Measurements from ENCODE around the gene NAA15. TPM values are rescaled to one million over a fixed set of nuclear protein-coding genes. Genes with fewer than 3 reads are reported as not detected.

NAA15 gene
- polyA plus RNA-seq, 3 donors, result 5.2 to 20.2 (median 8.8) TPM

DNA sequence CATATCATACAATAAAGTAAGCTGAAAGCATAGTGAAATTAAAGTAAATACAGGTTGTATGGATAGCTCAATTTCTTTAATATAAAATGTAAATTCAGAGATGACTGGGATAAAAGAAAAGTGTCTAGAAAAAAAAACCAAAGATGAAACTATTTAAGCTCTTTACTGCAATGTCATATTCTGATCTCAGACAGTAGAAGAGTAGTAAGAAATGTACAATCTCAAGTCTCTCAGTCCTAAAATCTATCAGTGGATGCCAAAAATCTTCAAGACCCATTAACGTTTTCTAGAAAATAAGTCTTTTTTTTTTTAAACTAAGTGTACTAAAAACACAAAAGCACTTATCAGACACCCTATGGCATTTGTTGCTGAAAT lies 35.1 kb upstream of the NAA15 start:
- H2AFZ ChIP-seq (ENCODE audit: insufficient read depth, low read depth, low read length, poor library complexity, severe bottlenecking), result peak overlapping the region; percentile 76
- Mint-ChIP-seq H3K9me3 (peaks cover 0 to 4% (median 0%) of the 10 kb centered on the region in 7 donors), H3K27ac (peak overlapping the region in 4 of 7 donors; percentile 52 to 85 (median 67)), H3K27me3 (ENCODE audit: low read depth in 3 of 3) (no peaks in the 10 kb centered on the region), H3K36me3 (no peaks in the 10 kb centered on the region), H3K4me3 (peak overlapping the region; percentile 81 to 93), H3K4me1 (peaks cover 20% of the 10 kb centered on the region)
- no peak for DNase-seq
- no peaks in the 10 kb centered on the region for H3K36me3 ChIP-seq (replicated peaks in 1 of 2; ENCODE audit: control insufficient read depth in 1 of 2, insufficient read depth in 2 of 2, low read length in 2 of 2)
- TF ChIP-seq, protein P1, sequence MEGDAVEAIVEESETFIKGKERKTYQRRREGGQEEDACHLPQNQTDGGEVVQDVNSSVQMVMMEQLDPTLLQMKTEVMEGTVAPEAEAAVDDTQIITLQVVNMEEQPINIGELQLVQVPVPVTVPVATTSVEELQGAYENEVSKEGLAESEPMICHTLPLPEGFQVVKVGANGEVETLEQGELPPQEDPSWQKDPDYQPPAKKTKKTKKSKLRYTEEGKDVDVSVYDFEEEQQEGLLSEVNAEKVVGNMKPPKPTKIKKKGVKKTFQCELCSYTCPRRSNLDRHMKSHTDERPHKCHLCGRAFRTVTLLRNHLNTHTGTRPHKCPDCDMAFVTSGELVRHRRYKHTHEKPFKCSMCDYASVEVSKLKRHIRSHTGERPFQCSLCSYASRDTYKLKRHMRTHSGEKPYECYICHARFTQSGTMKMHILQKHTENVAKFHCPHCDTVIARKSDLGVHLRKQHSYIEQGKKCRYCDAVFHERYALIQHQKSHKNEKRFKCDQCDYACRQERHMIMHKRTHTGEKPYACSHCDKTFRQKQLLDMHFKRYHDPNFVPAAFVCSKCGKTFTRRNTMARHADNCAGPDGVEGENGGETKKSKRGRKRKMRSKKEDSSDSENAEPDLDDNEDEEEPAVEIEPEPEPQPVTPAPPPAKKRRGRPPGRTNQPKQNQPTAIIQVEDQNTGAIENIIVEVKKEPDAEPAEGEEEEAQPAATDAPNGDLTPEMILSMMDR (IDR thresholded peaks at IDR 0.05), result no peak
- no peak overlapping the region for H3K9ac ChIP-seq (ENCODE audit: insufficient read depth, low read length, poor library complexity, severe bottlenecking)
- H3K4me2 ChIP-seq (replicated peaks; ENCODE audit: extremely low read depth, low read length, poor library complexity, severe bottlenecking), result peak overlapping the region; percentile 62
- intact Hi-C loops (cut with micrococcal nuclease), result no loop called here
- H3K4me1 ChIP-seq (ENCODE audit: control insufficient read depth in 1 of 2, insufficient read depth in 2 of 2, low read length in 2 of 2), result peaks cover 8 to 14% of the 10 kb centered on the region in 2 donors
- no peaks in the 10 kb centered on the region for H3K9me3 ChIP-seq (replicated peaks in 1 of 2; ENCODE audit: control insufficient read depth in 1 of 2, insufficient read depth in 1 of 2, low read length in 2 of 2)
- peak overlapping the region; percentile 7 to 67 (median 55) for H3K4me3 ChIP-seq (replicated peaks in 1 of 3; ENCODE audit: low read depth in 2 of 3, low read length in 3 of 3)
- H3K27me3 ChIP-seq (ENCODE audit: control insufficient read depth in 2 of 2, insufficient read depth in 2 of 2, low read length in 2 of 2), result no peaks in the 10 kb centered on the region
- peak overlapping the region in 1 of 2 donors; percentile 50 for H3K27ac ChIP-seq (ENCODE audit: low read depth in 1 of 2, low read length in 2 of 2)
- 0% methylated on average over 1 of the region's 1 CpG for WGBS (ENCODE audit: insufficient coverage)
- no peaks in the 10 kb centered on the region for H3K79me2 ChIP-seq (ENCODE audit: insufficient read depth, low read length)
- H4K20me1 ChIP-seq (ENCODE audit: insufficient read depth, low read length), result no peaks in the 10 kb centered on the region

DNA sequence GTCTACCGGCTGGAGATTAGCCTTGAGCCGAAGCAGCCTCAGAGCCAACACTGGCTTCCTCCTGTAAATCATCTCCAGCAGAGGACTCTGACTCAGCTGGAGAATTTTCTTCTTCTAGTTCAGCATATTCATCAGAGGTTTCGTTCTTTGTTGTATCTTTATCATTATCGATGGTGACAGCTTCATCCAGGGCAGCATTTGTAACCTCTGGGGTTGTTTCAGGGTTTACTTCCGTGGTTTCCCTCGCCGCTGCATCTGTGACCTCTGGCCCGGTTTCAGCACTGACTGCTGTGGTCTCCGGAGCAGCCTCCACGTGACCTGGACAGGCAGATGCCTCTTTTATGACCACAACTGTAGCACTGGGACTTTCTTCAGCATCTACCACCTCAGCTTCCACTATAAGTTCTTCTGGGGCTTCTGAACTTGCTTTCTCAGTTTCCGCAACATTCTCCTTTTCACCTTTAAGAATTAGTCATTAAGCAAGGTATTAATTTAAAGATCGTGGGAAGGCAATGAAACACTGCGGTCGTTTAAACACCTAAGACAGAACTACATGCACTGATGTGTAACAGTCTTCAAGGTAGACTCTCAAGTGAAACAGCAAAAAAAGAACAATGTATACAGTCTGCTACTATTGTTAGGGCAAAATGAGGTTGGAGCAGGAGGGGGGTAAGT lies 34.6 kb upstream of the NAA15 start:
- Histone ChIP-seq H3K4me2 (replicated peaks; ENCODE audit: extremely low read depth, low read length, poor library complexity, severe bottlenecking) (peak overlapping the region; percentile 62), H3K9ac (ENCODE audit: insufficient read depth, low read length, poor library complexity, severe bottlenecking) (no peak overlapping the region), H3K4me1 (ENCODE audit: control insufficient read depth in 1 of 2, insufficient read depth in 2 of 2, low read length in 2 of 2) (peaks cover 8 to 14% of the 10 kb centered on the region in 2 donors), H3K4me3 (replicated peaks in 1 of 3; ENCODE audit: low read depth in 2 of 3, low read length in 3 of 3) (peak overlapping the region; percentile 7 to 67 (median 55)), H2AFZ (ENCODE audit: insufficient read depth, low read depth, low read length, poor library complexity, severe bottlenecking) (peak overlapping the region; percentile 76), H3K9me3 (replicated peaks in 1 of 2; ENCODE audit: control insufficient read depth in 1 of 2, insufficient read depth in 1 of 2, low read length in 2 of 2) (no peaks in the 10 kb centered on the region), H3K36me3 (replicated peaks in 1 of 2; ENCODE audit: control insufficient read depth in 1 of 2, insufficient read depth in 2 of 2, low read length in 2 of 2) (no peaks in the 10 kb centered on the region), H3K79me2 (ENCODE audit: insufficient read depth, low read length) (no peaks in the 10 kb centered on the region), H4K20me1 (ENCODE audit: insufficient read depth, low read length) (no peaks in the 10 kb centered on the region), H3K27ac (ENCODE audit: low read depth in 1 of 2, low read length in 2 of 2) (peak overlapping the region in 1 of 2 donors; percentile 50), H3K27me3 (ENCODE audit: control insufficient read depth in 2 of 2, insufficient read depth in 2 of 2, low read length in 2 of 2) (no peaks in the 10 kb centered on the region)
- TF ChIP-seq, protein P1 (IDR thresholded peaks at IDR 0.05), result no peak
- peaks cover 0 to 2% (median 0%) of the 10 kb centered on the region in 7 donors for H3K9me3 Mint-ChIP-seq
- intact Hi-C loops (cut with micrococcal nuclease), result no loop called here
- DNase-seq, result peak; percentile 43 to 75 (median 49)
- 0% methylated on average over 8 of the region's 14 CpGs for WGBS (ENCODE audit: insufficient coverage)
- peak overlapping the region in 5 of 7 donors; percentile 52 to 85 (median 79) for H3K27ac Mint-ChIP-seq
- peak overlapping the region; percentile 81 to 93 for H3K4me3 Mint-ChIP-seq
- H3K36me3 Mint-ChIP-seq, result no peaks in the 10 kb centered on the region
- H3K27me3 Mint-ChIP-seq (ENCODE audit: low read depth in 3 of 3), result no peaks in the 10 kb centered on the region
- peaks cover 20% of the 10 kb centered on the region for H3K4me1 Mint-ChIP-seq
